GM18870 (cell line): ENCODE results near the gene PLXDC2.
"Not testable (repeated sequence)": the region's sequence is repeated elsewhere in the genome, so short reads cannot be mapped to it uniquely, and the experiment has no call there.

ENCODE experiments used
- ATAC-seq: cut with Tn5 transposase; IDR thresholded peaks from one replicate; pipeline ENCODE4 v1.9.1; 2021; ENCODE audit warnings: moderate library complexity; ENCODE audit not compliant: unreplicated experiment

The PLXDC2 gene

GRCh38 chr10:20017961-20018360 lies 201.7 kb downstream of the PLXDC2 start:
- no peak for ATAC-seq

GRCh38 chr10:20020677-20021076 lies 204.4 kb downstream of the PLXDC2 start:
- ATAC-seq: no peak

GRCh38 chr10:20029523-20029922 lies 213.3 kb downstream of the PLXDC2 start:
- no peak for ATAC-seq

GRCh38 chr10:20033476-20033875 lies 217.2 kb downstream of the PLXDC2 start:
- no peak for ATAC-seq

DNA sequence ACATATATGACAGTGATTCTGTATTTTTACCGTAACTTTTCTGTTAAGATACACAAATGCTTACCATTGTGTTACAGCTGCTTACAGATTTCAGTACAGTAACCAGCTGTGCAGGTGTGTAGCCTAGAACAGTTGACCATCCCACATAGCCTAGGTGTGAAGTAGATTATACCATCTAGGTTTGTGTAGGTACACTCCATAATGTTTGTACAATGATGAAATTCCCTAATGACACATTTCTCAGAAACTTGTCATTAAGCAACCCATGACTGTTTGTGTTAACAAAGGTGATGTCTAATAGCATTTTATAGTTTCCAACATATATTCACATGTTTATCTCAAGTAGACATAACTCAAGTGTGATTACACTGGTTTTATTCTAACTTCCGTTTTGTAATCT lies 218.5 kb downstream of the PLXDC2 start:
- ATAC-seq: no peak

- ATAC-seq: no peak
These were observed 223.8 kb downstream of the PLXDC2 start for GRCh38 chr10:20040012-20040411.

DNA sequence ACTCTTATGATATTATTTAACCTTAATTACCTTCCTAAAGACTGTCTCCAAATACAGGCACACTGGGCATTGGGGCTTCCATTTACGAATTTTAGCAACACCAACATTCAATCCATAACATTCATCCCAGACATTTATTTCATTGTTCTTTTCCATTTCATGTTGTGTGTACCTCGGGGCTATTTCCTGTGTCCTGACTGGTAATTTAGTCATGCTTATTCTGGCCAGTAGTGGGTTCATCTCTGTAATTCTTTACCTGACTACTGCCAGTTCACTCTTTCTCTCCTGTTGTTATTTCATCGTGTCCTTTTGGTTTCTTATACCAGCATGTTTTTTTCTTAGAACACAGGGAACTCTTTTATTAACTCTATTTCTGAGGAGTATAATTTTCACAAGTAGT lies 225.7 kb downstream of the PLXDC2 start:
- no peak for ATAC-seq

DNA sequence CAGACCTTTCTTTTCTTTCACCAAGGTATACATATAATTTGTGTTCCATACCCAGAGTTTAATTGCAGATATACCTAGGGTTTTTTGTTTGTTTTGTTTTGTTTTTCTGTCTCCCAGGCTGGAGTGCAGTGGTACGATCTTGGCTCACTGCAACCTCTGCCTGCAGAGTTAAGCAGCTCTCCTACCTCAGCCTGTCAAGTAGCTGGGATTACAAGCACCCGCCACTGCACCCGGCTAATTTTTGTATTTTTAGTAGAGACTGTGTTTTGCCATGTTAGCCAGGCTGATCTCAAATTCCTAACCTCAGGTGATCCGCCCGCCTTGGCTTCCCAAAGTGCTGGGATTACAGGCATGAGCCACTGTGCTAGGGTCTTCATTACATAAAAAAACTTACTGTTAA lies 228.9 kb downstream of the PLXDC2 start:
- ATAC-seq: not testable (repeated sequence)

- ATAC-seq: no peak
These were observed 231.9 kb downstream of the PLXDC2 start for GRCh38 chr10:20048161-20048560.

DNA sequence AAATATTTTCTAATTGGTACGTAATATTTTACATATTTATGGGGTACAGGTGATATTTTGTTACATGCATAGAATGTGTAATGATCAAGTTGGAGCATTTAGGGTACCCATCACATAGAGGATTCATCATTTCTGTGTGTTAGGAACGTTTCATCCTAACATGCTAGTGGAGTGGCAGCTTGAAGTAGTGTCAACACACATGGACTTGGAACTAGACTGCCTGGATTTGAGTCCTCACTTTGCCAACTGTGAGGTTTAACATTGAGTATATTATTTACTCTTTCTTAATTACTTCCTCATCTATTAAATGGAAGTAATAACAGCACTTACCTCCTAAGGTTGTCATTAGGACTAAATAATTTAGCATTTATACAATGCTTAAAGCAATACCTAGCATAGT lies 241.9 kb downstream of the PLXDC2 start:
- ATAC-seq: no peak

DNA sequence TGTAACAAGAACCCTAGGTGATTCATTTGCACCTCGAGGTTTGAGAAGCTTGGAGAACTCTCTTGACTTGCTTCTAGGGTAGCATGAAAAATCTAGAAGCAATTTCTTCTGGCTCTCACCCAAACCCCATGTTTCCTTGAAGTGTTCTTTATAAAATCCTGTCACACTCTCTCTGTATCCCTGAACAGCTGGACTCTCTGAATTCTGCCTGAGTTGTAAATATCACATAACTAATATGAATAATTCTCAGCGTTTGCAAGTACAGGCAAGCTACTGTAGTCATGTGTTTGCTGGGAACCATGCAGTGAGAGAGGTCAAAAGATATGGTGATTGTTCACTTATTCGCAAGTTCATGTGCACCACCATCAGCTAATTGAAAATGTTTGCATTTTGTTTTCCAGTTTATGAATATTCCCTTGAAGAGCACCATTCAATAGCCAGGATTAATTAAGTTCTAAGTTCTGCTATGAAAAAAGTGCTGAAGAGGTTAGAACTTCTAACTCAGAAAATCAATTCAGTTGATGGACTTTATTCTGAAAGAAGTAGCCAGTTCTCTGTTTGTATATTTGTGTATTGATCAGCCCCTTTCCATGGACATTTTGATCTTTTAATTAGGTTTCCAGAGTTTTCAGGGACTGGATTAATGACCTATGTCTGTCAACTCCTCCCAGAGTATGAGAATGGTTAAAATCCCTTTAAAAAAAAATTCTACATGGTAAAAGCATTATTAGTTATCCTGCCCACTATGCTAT lies 243.0 kb downstream of the PLXDC2 start:
- no peak for ATAC-seq

- ATAC-seq: no peak
These were observed 249.6 kb downstream of the PLXDC2 start for GRCh38 chr10:20065814-20066213.

- no peak for ATAC-seq
These were observed 256.9 kb downstream of the PLXDC2 start for GRCh38 chr10:20073167-20073566.

DNA sequence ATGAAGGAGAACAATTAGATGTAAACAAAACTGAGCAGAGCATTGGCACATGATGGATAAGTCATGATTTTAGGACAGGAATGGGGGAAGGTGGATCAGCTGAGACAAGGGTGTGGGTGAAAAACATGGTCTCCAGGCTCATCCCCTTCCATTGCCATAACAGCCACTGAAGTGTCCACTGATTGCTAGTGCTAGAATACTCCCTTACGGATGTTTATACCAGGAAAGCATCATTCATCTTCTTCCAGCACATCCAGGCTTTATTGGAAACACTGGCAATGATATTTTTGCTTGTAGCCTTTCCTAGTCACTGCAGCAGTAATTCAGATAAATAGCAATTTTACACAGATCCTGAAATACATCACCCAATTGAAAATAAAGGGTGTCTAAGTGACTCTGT lies 259.5 kb downstream of the PLXDC2 start:
- no peak for ATAC-seq

GRCh38 chr10:20084451-20084850 lies 268.2 kb downstream of the PLXDC2 start:
- no peak for ATAC-seq

GRCh38 chr10:20085115-20085514 lies 268.9 kb downstream of the PLXDC2 start:
- ATAC-seq: no peak

DNA sequence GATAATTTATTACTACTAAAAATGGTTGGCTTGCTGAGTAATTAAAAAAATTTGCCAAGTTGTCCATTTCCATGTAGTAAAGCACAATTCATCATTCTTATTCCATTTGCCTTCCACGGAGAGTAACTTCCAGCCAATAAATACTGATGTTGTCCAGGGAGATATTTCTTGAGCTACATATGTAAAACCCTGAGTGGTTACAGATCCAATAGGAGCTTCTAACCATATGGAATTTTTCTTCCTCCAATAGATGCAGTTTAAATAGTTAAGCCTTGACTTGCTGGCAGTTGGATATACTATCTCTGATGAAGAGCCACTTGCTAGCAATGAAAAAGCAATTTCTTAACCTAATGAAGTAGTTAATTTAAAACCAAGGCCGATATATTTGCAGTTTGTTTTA lies 271.1 kb downstream of the PLXDC2 start:
- no peak for ATAC-seq

- no peak for ATAC-seq
These were observed 271.9 kb downstream of the PLXDC2 start for GRCh38 chr10:20088061-20088701.

DNA sequence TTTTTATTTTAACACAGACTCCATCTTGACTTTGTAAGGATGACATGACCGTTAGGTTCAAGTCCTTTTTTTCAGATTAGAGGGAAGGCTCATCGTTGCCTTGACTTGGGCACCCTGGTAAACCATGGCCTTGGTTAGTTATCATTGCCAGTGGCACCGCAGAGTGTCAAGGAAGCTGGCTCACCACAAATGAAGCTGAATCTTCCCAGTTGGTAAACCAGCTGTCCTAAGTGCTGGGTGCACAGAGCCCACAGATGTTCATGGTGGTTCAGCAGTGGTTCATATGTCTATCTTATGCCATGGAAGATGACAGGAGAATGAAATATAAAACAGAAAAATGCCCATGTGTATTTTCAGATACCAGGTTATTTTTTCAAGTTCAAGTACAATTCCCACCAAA lies 273.6 kb downstream of the PLXDC2 start:
- ATAC-seq: no peak

DNA sequence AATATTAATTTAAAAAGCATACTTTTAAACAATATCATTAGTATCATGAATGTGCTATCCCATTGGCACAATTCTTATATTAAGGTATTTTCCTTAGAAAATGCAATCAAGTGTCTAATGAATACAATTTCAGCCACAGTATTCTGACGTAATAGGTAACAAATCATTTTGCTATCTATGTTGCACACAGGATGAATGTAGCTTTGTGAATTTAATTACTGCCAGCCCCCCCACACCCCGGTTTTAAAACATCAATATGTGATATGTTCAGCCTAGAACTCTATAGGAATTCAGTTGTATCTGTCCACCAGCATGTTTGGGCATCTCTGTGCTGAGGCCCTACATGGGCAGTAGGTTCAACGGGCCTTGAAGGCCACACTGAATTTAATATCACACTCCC lies 274.6 kb downstream of the PLXDC2 start:
- ATAC-seq: no peak

DNA sequence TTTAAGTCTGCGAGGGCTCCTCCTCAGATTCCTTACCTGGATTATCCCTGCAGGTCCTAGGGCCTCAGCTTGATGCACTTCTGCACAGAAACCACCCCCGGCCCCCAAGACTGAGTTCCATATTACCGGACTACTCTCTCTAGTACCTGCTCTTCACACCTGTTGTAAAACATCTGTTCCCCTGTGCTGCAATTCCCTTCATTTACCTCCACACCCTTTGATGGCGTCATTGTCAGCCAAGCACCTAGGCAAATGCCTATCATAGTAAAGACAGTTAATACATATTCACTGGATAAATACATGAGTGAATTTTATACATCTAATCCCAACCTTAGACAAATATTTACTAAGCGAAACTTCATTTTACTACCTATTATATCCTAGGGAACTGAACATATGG lies 275.5 kb downstream of the PLXDC2 start:
- no peak for ATAC-seq

DNA sequence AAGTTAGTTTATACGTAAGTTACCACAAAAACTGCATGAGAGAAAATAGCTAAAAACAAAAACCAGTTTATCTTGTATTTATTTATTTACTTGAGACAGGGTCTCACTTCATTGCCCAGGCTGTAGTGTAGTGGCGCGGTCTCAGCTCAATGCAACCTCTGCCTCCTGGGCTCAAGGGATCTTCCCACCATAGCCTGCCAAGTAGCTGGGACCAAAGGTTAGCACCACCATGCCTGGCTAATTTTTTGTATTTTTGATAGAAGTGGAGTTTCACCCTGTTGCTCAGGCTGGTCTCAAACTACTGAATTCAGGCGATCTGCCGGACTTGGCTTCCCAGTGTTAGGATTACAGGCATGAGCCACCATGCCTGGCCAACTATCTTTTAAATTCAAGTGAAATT lies 277.4 kb downstream of the PLXDC2 start:
- ATAC-seq: no peak
